Measurements from ENCODE around the gene COX19. TPM values are rescaled to one million over a fixed set of nuclear protein-coding genes. Genes with fewer than 3 reads are reported as not detected.
"Not testable (repeated sequence)": the region's sequence is repeated elsewhere in the genome, so short reads cannot be mapped to it uniquely, and the experiment has no call there.

COX19 gene
- polyA plus RNA-seq, 4 donors: 10.3 to 17.0 (median 14.8) TPM

DNA sequence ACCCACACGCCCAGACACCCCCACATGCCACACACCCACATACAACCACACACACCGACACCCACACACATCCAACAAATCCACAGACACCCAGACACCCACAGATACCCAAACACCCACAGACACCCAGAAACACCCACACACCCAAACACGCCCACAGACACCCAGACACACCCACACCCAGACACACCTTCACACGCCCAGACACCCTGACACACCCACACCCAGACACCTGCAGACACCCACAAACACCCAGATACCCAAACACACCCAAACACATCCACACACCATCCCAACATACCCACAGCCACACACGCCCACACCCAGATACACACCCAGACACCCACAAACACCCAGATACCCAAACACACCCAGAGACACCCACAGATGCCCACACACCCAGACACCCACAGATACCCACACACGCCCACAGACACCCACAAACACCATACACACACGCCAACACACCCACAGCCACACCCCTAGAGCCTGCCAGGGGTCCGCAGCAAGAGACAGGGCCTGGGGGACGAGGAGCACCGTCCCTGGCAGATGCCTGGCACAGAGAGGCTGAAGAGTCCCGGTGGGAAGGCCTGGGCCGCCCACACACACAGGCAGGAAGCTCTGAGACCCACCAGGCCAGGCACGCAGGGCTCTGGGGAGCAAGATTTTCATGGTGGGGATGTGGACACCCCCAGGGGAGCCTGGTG lies 36.1 kb upstream of the COX19 start:
- no peak for DNase-seq (ENCODE audit: low read depth in 4 of 4, low spot score in 2 of 4)

DNA sequence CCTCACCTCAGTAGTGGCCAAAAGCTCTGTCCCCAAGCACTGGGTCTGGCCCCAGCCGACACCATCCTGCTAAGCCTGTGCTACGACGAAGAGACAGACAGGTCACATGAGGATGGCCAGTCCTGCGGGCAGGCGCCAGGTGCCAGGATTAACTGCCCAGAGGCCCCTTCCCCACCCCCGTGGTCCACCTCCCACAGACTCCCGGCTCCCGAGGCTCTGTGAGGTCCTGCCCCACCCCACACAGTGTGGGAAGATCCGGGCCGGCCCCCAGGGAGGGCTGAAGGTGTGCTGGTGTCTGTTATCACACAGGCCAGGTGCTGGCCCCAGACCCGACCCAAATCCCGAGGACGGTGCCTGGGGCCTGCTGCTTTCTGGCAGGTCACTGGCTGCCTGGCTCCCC lies 34.9 kb upstream of the COX19 start:
- DNase-seq (ENCODE audit: low read depth in 4 of 4, low spot score in 2 of 4): no peak

DNA sequence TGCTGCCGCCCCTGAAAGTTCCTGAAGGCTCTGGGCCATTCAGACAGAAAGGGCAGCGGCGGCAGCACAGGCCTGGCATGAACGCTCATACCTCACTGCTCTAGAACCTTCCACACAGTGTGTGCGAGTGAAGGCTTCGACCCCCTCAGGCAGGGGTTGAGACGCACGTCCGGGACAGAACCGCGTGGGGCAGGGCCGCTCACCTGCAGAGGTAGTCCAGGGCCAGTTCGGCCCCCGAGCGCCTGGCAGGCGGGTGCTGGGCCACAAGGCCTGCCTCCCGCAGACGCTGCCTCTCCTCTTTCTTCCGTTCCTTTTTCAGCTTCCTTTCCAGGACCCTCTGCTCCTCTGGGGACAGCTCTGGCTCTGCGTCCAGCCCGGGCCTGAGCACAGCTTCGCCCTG lies 34.4 kb upstream of the COX19 start:
- no peak for DNase-seq (ENCODE audit: low read depth in 4 of 4, low spot score in 2 of 4)

DNA sequence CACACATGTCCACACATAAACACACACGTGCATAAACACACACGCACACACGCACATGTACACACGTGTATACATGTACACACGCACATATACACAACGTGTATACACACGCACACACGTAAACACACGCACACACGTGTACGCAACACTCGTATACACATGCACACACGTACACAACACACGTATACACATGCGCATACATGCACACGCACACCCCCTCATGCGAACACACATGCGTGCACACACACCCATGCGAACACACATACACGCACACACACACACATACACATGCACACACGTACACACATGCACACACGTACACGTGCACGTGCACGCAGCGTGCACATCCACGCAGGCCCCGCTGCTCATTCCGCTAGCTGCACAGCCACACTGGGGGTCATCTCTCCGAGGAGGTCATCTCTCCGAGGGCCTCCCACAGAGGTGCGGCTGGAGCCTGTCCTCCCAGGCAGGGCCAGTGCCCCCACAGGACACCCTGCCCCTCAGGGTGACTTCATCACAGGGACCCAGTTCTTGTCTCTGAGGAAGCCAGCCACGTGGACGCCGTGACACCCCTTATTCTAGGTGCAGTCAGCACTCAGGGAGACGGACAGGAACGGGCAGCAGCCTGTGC lies 33.5 kb upstream of the COX19 start:
- no peak for DNase-seq (ENCODE audit: low read depth in 4 of 4, low spot score in 2 of 4)

DNA sequence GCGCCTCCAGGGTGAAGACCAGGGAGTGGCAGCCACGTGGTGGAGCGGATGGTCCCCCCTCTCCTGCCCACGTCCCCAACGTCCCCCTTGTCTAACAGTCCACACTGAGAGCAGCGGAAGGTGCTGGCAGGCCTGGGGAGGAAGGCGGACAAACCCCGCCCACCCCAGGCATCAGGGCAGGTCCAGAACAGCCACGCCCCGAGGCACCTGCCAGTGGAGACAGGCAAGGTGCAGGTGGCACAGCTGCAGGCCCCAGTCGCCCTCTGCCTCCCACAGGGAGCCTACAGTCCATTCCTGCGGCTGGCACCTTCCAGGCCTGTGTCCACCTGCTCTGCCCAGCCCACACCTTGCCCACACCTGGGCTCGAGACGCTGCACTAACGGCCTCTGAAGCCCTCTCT lies 32.6 kb upstream of the COX19 start:
- no peak for DNase-seq (ENCODE audit: low read depth in 4 of 4, low spot score in 2 of 4)

DNA sequence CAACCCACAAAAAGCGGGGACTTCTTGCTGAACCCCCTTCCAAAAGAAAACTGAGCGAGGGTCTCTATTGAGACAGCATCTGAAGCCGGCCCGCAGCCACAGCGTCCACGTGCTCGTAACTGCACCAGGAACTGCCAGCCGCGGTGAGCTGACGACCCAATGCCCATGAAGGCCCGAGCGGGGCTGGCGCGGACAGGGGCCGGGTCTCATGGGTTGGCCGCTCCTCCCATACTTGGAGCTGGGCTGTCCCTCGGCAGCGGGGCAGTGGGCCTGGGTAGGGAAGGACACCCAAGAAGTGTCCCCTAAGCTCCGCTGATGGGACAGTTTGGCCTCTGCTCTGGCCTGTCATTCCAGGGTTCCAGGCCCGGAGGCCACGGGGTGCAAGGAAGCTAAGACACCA lies 30.0 kb upstream of the COX19 start:
- no peak for DNase-seq (ENCODE audit: low read depth in 4 of 4, low spot score in 2 of 4)

DNA sequence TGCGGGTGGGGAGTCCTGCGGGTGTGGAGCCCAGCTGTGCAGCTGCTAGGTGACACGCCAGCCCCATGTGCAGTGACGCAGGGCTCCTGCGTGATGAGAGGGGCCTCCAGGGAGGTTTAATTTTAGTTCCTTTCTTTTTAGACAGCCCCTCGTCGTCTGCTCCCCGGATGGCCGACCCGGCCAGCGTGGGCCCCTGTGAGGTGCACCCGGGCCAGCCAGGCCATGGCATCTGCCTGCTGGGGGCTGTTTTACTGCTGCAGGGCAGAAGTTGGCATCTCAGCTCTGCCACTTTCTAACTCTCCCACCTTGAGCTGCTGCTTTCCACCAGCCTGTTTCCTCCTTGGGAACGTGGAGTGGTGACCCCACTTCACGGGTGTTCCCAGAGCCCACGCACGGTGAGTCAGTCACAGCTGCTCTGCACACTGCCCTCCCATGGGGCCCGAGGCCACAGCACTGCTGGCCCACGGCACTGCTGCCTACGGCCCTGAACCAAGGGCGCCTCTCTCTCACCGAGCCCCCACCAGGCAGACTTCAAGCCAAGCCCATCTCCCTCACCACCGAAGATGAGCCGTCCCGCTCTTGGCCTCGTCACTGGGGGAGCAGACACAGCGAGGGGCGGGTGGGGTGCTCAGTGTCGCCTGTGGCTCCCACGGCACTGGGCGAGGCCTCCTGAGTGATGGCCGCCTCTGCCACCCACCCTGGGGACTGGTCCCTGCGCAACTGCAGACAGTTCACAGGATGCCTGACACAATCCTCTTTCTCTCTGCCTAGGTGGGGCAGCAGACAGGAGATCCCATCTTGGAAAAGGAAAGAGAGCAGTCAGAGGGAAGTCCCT lies 28.9 kb upstream of the COX19 start:
- DNase-seq (ENCODE audit: low read depth in 4 of 4, low spot score in 2 of 4): no peak

DNA sequence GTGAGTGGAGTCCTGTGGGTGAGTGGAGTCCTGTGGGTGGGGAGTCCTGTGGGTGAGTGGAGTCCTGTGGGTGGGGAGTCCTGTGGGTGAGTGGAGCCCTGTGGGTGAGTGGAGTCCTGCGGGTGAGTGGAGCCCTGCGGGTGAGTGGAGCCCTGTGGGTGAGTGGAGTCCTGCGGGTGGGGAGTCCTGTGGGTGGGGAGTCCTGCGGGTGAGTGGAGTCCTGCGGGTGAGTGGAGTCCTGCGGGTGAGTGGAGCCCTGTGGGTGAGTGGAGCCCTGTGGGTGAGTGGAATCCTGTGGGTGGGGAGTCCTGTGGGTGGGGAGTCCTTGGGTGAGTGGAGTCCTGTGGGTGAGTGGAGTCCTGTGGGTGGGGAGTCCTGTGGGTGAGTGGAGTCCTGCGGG lies 27.1 kb upstream of the COX19 start:
- DNase-seq (ENCODE audit: low read depth in 4 of 4, low spot score in 2 of 4): not testable (repeated sequence)

DNA sequence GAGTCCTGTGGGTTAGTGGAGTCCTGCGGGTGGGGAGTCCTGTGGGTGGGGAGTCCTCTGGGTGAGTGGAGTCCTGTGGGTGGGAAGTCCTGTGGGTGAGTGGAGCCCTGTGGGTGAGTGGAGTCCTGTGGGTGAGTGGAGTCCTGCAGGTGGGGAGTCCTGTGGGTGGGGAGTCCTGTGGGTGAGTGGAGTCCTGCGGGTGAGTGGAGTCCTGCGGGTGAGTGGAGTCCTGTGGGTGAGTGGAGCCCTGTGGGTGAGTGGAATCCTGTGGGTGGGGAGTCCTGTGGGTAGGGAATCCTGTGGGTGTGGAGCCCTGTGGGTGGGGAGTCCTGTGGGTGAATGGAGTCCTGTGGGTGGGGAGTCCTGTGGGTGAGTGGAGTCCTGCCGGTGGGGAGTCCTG lies 26.7 kb upstream of the COX19 start:
- DNase-seq (ENCODE audit: low read depth in 4 of 4, low spot score in 2 of 4): not testable (repeated sequence)

DNA sequence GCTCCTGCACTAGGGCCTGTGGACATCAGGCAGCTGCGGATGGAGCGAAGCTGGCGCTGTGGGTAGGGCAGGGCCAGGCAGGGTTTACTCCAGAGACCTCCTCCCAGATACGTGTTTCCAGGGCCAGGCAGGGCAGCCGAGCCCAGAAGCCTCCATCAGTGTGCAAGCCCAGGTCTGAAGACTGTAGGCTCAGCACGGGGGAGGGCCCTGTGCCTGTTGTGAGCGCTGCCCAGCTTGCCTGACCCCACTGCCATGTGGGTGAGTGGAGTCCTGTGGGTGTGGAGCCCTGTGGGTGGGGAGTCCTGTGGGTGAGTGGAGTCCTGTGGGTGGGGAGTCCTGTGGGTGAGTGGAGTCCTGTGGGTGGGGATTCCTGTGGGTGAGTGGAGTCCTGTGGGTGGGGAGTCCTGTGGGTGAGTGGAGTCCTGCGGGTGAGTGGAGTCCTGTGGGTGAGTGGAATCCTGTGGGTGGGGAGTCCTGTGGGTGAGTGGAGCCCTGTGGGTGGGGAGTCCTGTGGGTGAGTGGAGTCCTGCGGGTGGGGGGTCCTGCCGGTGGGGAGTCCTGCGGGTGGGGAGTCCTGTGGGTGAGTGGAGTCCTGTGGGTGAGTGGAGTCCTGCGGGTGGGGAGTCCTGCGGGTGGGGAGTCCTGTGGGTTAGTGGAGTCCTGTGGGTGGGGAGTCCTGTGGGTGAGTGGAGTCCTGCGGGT lies 25.9 kb upstream of the COX19 start:
- not testable (repeated sequence) for DNase-seq (ENCODE audit: low read depth in 4 of 4, low spot score in 2 of 4)

DNA sequence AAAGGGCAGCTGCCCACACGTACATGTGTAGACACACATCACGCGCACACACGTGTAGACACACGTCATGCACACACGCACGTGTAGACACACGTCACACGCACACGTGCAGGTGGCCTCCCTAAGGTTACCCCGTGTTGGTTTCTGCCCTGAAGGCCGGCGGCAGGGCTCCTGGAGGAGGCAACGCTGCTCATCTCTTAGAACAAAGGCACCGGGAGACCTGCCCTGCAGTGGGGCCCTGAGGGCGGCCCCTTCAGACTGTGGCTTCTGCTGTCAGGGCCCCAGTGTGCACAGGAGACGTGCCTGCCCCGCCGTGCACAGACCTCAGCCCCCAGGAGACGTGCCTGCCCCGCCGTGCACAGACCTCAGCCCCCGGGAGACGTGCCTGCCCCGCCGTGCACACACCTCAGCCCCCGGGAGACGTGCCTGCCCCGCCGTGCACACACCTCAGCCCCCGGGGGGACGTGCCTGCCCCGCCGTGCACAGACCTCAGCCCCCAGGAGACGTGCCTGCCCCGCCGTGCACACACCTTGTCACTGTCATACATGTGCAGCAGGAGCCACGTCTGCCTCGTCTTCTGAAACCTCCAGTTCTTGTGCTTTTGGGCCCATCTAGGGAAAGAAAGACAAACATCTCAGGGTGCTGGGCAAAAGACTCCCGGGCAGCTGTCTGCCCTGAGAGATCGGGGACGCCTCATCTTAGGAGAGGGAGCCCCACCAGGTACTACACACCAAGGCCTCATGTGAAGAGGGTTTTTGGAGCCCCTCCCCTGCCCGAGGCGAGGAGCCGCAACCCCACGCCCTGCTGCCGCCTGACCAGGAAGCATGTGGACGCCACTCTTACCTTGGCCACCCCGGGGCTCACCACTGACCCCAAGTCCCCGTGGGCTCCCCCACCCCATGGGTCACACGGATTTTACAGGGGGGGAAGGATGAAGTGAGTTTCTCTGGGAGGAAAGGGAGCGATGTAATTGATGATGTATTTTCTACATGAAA lies 24.9 kb upstream of the COX19 start:
- DNase-seq (ENCODE audit: low read depth in 4 of 4, low spot score in 2 of 4): no peak

DNA sequence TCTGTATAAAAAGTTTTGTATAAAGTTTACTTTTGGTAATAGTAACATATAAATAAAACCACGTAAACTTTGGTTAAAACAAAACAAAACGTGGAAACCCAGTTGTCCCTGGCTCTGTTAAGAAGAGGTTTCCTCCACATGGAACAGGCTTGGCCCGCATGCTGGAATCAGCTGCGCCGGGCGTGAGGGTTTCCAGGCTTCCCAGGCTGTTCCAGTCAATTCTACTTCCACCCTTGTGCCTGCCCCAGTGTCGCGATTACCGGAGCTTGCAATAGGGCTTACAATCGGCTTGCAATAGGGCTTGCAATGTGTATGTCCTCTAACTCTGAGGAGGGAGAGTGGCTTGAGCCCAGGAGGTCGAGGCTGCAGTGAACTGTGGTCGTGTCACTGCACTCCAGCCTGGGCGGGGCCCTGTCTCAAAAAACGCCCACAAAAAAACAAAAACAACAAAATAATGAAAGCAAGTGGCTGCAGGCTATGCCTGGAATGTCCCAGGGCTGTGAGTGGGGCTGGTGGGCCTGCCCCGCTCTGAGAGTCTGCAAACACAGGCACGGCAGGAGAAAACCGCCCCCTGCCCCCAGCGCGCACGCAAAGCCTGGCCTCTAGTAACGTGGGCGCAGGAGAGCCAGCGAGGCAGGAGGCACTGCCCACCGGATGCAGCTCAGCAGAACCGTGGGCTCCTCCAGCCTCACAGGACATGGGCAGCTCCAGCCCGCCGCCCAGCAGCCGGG lies 24.0 kb upstream of the COX19 start:
- DNase-seq (ENCODE audit: low read depth in 4 of 4, low spot score in 2 of 4): no peak

DNA sequence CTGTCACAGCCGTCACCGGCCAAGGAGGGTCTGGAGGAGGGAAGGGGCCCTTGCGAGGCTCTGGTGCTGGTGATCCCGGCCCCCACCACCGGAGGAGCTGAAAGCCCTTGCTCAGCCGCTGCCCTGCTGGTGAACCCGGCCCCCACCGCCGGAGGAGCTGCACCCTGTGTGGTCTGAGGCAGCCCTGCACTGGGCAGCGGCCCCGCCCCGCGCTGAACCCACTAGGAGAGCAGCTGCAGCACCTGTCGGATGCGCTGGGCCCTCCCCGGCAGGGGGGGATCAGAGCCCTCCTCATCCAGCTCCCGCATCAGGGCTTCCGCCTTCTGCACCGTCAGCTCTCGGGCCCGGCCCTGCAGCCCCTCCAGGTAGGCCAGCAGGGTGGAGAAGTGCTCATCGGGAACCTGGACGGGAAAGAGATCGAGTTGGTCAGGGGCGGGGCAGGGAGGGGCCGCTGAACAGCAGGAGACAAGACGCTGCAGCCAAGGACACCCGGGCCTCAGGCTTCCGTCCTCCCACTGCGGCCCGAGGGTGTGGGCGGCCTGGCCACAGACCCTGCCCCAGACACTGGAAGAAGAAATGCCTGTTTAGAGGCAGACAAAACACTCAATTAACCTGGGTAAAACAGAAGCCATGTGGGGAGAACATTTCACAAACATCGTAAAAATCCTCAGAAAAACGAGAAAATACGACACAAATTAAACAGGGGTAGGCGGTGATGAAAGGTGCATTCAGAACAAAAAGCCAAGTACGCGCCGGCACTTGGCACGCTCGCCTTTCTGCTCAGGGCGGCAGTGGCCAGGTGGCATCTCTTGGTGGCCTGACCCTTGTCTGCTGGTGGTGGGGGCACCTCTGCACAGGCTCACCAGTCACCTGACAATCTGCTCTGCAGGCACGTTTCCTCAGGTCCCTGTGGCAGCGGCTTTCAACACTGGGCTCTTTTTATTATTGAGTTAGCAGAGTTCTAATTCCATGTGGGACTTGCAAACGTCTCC lies 22.4 kb upstream of the COX19 start:
- DNase-seq (ENCODE audit: low read depth in 4 of 4, low spot score in 2 of 4): no peak

DNA sequence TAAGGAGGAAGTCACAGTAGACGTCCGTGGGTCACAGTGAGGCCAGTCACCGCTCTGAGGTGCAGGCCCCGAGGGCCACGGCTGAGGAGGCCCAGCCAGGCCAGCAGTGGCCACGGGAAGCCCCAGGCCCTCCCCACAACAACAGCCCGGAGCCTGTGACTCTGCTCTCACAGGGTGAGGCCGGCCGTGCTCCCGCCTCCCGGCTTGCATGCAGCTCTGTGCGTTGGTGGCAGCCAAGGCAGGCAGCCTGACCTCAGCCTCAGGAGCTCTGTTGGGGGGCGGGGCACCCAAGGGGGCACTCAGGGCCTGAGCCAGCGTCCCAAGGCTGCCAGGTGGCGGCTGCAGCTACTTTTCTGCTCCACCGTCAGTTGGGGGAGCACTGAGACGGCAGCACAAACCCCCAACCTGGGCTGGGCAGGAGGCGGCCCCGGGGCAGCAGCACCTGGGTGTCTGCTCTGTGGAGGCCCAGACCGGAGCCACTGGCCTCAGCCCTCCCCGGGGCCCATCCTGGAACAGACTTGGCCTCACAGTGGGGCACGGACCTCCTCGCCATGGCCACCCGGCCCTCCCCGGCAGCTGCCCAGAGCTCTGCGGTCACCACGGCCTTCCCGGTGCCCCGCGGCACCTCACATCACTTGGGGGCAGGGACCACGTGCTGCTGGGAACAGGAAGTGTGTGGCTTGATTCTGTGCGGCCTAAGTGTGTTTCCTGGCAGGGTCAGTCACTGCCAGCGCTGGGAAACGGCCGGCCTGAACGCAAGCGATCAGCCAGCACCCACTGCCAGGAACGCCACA lies 20.9 kb upstream of the COX19 start:
- no peak for DNase-seq (ENCODE audit: low read depth in 4 of 4, low spot score in 2 of 4)

DNA sequence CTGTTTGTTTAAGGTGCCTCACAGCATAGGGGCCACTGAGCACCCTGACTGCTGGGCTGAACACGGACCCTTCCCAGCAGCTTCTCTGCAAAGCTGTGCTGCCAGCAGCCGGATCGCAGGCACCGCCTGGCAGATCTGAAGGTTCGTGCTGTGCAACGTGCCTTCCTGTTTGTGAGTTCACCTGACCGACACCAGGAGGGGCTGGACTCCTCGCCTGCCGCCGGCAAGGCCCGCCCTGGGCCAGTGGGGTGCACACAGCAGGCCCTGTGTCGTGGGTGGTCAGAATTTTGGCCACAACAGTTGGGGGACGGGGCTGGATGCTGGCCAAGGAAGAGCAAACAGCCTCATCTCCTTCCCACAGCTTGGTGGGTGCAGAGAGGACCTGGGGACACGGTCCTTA lies 20.2 kb upstream of the COX19 start:
- no peak for DNase-seq (ENCODE audit: low read depth in 4 of 4, low spot score in 2 of 4)

DNA sequence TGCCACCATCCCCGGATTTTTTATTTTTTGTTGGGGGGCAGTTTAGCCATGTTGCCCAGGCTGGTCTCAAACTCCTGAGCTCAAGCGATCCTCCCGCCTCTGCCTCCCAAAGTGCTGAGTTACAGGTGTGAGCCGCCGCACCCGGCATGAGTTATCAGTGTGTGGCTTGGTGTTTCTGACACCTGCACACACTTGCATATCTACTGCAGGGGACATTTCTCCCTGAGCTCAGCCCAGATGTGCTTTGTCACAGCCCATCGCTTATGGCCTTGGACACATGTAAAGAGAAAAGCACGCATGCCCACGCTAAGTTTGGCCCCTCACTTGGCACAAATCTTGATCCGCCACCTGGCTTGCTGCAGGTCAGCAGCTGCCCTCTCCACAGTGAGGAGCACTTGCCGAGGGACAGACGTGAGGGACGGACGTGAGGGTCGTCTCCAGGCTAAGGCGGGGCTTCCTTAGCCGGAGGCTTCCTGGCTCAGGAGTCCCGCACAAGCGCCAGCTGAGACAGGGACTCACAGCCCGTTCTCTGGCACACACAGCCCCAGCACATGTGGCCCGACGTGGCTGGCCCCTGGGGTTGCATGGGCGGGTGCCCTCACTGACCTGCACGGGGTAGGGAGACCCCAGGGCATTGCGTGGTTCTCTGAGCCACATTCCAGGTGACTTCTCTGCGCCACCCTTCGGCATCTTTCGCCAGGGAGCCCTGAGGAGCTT lies 19.4 kb upstream of the COX19 start:
- DNase-seq (ENCODE audit: low read depth in 4 of 4, low spot score in 2 of 4): no peak

Data from left renal cortex interstitium (tissue), 4 donors.